RWPE2 (cell line): ENCODE data around the gene CDK14.

ENCODE experiments used
- ATAC-seq: fragments of 200-7000 bp; cut with Tn5 transposase; 3 replicates; pipeline ENCODE4 v1.9.1; 2021; ENCODE audit warnings: low read depth
- DNase-seq: peaks from one replicate; pipeline ENCODE4 v3.0.0-alpha.2; 2020; ENCODE audit warnings: low spot score
- H3K27ac ChIP-seq: fragments of 450-650 bp; 2 replicates; pipeline ENCODE4 v1.5.1; 2017; ENCODE audit warnings: mild to moderate bottlenecking; ENCODE audit not compliant: poor library complexity, severe bottlenecking
- H3K27me3 ChIP-seq: fragments of 250-450 bp; sonication (Bioruptor Pico); 2 replicates; pipeline ENCODE4 v1.5.1; 2021; ENCODE audit warnings: mild to moderate bottlenecking, moderate library complexity; ENCODE audit not compliant: insufficient read depth, poor library complexity, severe bottlenecking
- H3K36me3 ChIP-seq: fragments of 250-450 bp; sonication (Bioruptor Pico); 2 replicates; pipeline ENCODE4 v1.5.1; 2020; ENCODE audit warnings: low read depth, mild to moderate bottlenecking, moderate library complexity
- H3K4me1 ChIP-seq: fragments of 250-450 bp; sonication (Bioruptor Pico); 2 replicates; pipeline ENCODE4 v1.5.1; 2021; ENCODE audit warnings: mild to moderate bottlenecking, moderate library complexity; ENCODE audit not compliant: insufficient read depth, poor library complexity, severe bottlenecking
- H3K4me3 ChIP-seq: fragments of 250-450 bp; sonication (Bioruptor Pico); 2 replicates; pipeline ENCODE4 v1.5.1; 2021; ENCODE audit warnings: mild to moderate bottlenecking, moderate library complexity; ENCODE audit not compliant: severe bottlenecking
- H3K9me3 ChIP-seq: fragments of 250-450 bp; sonication (Bioruptor Pico); 2 replicates; pipeline ENCODE4 v1.5.1; 2021; ENCODE audit warnings: mild to moderate bottlenecking, moderate library complexity; ENCODE audit not compliant: severe bottlenecking
- TF ChIP-seq, protein P1 (sequence below): fragments of 450-650 bp; IDR thresholded peaks from one replicate; pipeline ENCODE4 v1.5.1; 2017; ENCODE audit warnings: mild to moderate bottlenecking, moderate library complexity; ENCODE audit not compliant: poor library complexity, severe bottlenecking

CDK14 gene

DNA sequence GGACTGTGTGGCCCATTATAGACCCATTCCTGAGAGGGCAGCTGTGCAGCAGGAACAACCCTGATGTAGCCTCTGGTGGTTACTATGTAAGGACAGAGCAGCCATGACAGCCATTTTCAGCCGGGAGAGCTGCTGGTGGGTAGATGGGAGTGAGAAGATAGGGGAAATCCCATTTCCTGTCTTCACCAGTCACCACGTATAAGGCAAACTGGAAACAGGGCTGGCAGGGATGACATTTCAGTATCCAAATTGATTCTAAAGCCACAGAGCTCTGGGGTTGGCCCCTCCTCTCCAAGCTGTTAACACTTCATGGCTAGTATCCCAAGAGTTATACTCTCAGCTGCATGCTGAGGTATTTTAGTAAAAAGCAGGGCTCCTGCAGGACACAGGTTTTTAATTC, 652.9 kb downstream of the CDK14 start:
- H3K9me3 ChIP-seq = no peaks in the 10 kb centered on the region

DNA sequence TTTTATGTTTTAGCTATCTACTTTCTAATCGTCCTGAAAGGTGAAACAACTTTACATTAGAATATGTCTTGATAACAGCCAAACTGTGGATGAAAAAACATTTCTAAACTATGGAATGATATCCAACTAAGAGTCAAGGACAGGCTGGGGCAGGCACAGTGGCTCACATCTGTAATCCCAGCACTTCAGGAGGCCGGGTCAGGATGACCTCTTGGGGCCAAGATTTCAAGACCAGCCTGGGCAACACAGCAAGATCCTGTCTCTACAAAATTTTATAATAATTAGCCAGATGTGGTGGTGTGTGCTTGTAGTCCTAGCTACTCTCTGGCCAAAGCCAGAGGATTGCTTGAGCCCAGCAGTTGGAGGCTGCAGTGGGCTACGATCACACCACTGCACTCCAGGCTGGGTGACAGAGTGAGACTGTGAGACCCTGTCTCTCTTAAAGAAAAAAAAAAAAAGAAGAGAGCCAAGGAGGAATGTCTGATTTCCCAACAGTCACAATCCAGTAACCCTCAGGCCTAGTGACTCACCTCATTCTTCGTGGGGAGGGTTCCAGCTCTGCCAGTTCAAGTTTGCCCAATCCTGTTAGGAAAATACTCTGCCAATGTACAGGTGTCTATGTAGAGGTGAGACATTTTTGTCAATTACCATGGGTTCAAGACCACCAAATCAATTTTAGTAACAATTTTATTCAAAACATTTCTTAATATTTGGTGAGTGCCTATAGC, 653.5 kb downstream of the CDK14 start:
- DNase-seq = no peak
- Histone ChIP-seq H3K4me1 (peaks cover 16% of the 10 kb centered on the region), H3K36me3 (no peaks in the 10 kb centered on the region), H3K4me3 (no peak overlapping the region), H3K27ac (peak overlapping the region; percentile 48), H3K27me3 (no peaks in the 10 kb centered on the region), H3K9me3 (peaks cover 4% of the 10 kb centered on the region)
- TF ChIP-seq, protein P1, sequence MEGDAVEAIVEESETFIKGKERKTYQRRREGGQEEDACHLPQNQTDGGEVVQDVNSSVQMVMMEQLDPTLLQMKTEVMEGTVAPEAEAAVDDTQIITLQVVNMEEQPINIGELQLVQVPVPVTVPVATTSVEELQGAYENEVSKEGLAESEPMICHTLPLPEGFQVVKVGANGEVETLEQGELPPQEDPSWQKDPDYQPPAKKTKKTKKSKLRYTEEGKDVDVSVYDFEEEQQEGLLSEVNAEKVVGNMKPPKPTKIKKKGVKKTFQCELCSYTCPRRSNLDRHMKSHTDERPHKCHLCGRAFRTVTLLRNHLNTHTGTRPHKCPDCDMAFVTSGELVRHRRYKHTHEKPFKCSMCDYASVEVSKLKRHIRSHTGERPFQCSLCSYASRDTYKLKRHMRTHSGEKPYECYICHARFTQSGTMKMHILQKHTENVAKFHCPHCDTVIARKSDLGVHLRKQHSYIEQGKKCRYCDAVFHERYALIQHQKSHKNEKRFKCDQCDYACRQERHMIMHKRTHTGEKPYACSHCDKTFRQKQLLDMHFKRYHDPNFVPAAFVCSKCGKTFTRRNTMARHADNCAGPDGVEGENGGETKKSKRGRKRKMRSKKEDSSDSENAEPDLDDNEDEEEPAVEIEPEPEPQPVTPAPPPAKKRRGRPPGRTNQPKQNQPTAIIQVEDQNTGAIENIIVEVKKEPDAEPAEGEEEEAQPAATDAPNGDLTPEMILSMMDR = no peak
- peak; percentile 95 for ATAC-seq

More for the DNA sequence above, 652.9 kb downstream of the CDK14 start:
- DNase-seq = no peak
- Histone ChIP-seq H3K27ac (peak overlapping the region; percentile 48), H3K4me1 (peaks cover 16% of the 10 kb centered on the region), H3K36me3 (no peaks in the 10 kb centered on the region), H3K4me3 (no peak overlapping the region), H3K27me3 (no peaks in the 10 kb centered on the region)
- TF ChIP-seq, protein P1 = no peak
- peak; percentile 35 for ATAC-seq

DNA sequence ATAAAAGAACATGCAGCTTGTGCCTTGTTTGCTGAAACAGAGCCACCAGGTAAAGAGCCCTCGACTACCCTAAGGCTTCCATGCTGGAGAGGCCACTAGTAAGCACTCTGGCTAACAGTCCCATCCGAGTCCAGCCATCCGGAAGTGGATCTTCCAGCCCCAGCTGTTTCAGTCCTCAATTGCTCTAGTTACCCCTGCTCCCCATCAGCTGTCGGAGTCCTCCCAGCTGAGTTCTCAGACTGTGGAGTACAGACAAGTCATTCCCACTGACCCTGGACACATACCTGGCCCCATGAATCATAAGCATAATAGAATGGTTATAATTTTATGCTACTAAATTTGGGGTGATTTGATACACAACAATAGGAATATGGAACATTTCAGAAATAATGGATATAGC, 654.6 kb downstream of the CDK14 start:
- TF ChIP-seq, protein P1 = no peak
- Histone ChIP-seq H3K9me3 (peaks cover 4% of the 10 kb centered on the region), H3K36me3 (no peaks in the 10 kb centered on the region), H3K4me3 (no peak overlapping the region), H3K27me3 (no peaks in the 10 kb centered on the region), H3K27ac (no peak overlapping the region), H3K4me1 (peaks cover 16% of the 10 kb centered on the region)
- no peak for ATAC-seq
- DNase-seq = no peak

DNA sequence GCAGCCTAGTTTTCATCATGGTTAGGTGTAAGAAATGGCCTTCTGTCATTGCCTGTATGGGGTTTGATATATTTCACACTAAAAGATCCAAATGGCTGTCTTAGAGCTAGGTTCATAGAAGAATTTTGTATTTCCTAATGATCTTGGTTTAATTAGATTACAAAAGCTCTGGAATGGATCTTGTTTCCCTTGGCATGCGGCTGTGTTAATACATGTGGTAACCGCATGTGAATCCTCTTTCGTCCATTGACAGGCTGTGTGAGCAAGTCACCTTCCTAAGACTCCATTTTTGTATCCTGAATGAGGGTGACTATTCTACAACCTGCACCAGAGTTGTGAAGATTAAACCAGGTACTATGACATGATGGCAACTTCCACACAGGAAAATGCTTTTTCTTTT, 655.8 kb downstream of the CDK14 start:
- Histone ChIP-seq H3K9me3 (peaks cover 4% of the 10 kb centered on the region), H3K4me3 (no peak overlapping the region), H3K36me3 (no peaks in the 10 kb centered on the region), H3K27ac (no peak overlapping the region), H3K27me3 (no peaks in the 10 kb centered on the region), H3K4me1 (peaks cover 16% of the 10 kb centered on the region)
- DNase-seq = no peak
- TF ChIP-seq, protein P1 = no peak
- no peak for ATAC-seq
